A549 (cell line): ENCODE results near the gene RGS19. TPM values are rescaled to one million over a fixed set of nuclear protein-coding genes. Genes with fewer than 3 reads are reported as not detected.

Source experiments
- ATAC-seq, 2 experiments: fragments of 200-7000 bp in 1 of 2; fragments of >200 bp in 1 of 2; cut with Nextera tagmentation in 1 of 2; cut with Tn5 transposase in 1 of 2; 3 replicates each; pipeline versions ENCODE4 v1.8.0 to v1.9.1; 2018 to 2020; ENCODE audit warnings: mild to moderate bottlenecking in 1 of 2, moderate library complexity in 1 of 2
- CTCF ChIA-PET: fragments of 300-600 bp; sonication (Branson Sonifier 250); formaldehyde crosslinking; extraction: SDS; loops from one replicate; lab custom pipeline; 2021; ENCODE audit warnings: antibody characterized with exemption, inconsistent platforms; lab: Yijun Ruan, JAX
- POLR2A ChIA-PET: fragments of 350-600 bp; formaldehyde crosslinking; extraction: SDS; loops from one replicate; lab custom pipeline; 2021; ENCODE audit warnings: antibody characterized with exemption, inconsistent platforms; lab: Yijun Ruan, JAX
- DNase-seq, 2 experiments: peaks; one replicate each; pipeline versions ENCODE4 v3.0.0 to v3.0.0-alpha.2; 2011 to 2016; ENCODE audit warnings: low read depth in 1 of 2, low spot score in 1 of 2
- FAIRE-seq: peaks from 2 replicates; lab custom pipeline; 2011; peaks lifted over from hg19 to GRCh38; lab: Jason Lieb, UNC
- H3K27ac ChIP-seq, 2 experiments: fragments of >200 bp; sonication (Bioruptor Twin); formaldehyde crosslinking; 3 replicates each; pipeline ENCODE4 v1.5.1; 2016 to 2017
- H3K4me1 ChIP-seq: fragments of >200 bp; sonication (Bioruptor Twin); formaldehyde crosslinking; 3 replicates; pipeline ENCODE4 v1.6.1; 2016
- H3K4me2 ChIP-seq: fragments of >200 bp; sonication (Bioruptor Twin); formaldehyde crosslinking; 3 replicates; pipeline ENCODE4 v1.6.1; 2016
- H3K4me3 ChIP-seq: fragments of >200 bp; sonication (Bioruptor Twin); formaldehyde crosslinking; 3 replicates; pipeline ENCODE4 v1.5.1; 2016
- H3K9me3 ChIP-seq: fragments of >200 bp; sonication (Bioruptor Twin); formaldehyde crosslinking; 3 replicates; pipeline ENCODE4 v1.6.1; 2016
- ATOH8 ChIP-seq: fragments of 250-450 bp; sonication (Bioruptor Pico); IDR thresholded peaks from 2 replicates; pipeline ENCODE4 v1.5.0; 2020; ENCODE audit warnings: low read depth, mild to moderate bottlenecking, moderate library complexity
- BCL3 ChIP-seq: fragments of >200 bp; sonication (Bioruptor Twin); formaldehyde crosslinking; IDR thresholded peaks from 3 replicates; pipeline ENCODE4 v1.6.1; 2016
- BHLHE40 ChIP-seq: IDR thresholded peaks from 2 replicates; pipeline ENCODE4 v1.6.1; 2012; ENCODE audit warnings: low read depth, low read length, inconsistent platforms
- CEBPB ChIP-seq, 2 experiments: fragments of >200 bp in 1 of 2; sonication (Bioruptor Twin) in 1 of 2; formaldehyde crosslinking in 1 of 2; IDR thresholded peaks; 2 replicates each; pipeline ENCODE4 v1.6.1; 2012 to 2016
- CHD2 ChIP-seq: fragments of 150-350 bp; IDR thresholded peaks from 2 replicates; pipeline ENCODE4 v1.6.1; 2014; ENCODE audit warnings: low read length; ENCODE audit not compliant: partially characterized antibody
- EHMT2 ChIP-seq: fragments of 200-600 bp; sonication (generic); IDR thresholded peaks from 2 replicates; pipeline ENCODE4 v1.6.1; 2016; ENCODE audit warnings: antibody characterized with exemption, low read depth, mild to moderate bottlenecking, moderate library complexity
- EP300 ChIP-seq, 2 experiments: fragments of >200 bp; sonication (Bioruptor Twin); formaldehyde crosslinking; IDR thresholded peaks; 2 replicates in 1 of 2; 3 replicates in 1 of 2; pipeline ENCODE4 v1.6.1; 2016 to 2017
- FOSL2 ChIP-seq, 2 experiments: fragments of 450-650 bp in 1 of 2; fragments of >200 bp in 1 of 2; sonication (Bioruptor Twin) in 1 of 2; formaldehyde crosslinking; IDR thresholded peaks; 2 replicates each; pipeline versions ENCODE4 v1.5.0 to v1.6.1; 2016 to 2020; ENCODE audit warnings: mild to moderate bottlenecking in 1 of 2, moderate library complexity in 1 of 2
- HES2 ChIP-seq: fragments of >200 bp; sonication (Bioruptor Twin); formaldehyde crosslinking; IDR thresholded peaks from 2 replicates; pipeline ENCODE4 v1.6.1; 2016
- HOXB5 ChIP-seq: fragments of 250-450 bp; sonication (Bioruptor Pico); IDR thresholded peaks from 2 replicates; pipeline ENCODE4 v1.5.0; 2020; ENCODE audit warnings: mild to moderate bottlenecking, moderate library complexity
- JUN ChIP-seq, 2 experiments: fragments of >200 bp; sonication (Bioruptor Twin); formaldehyde crosslinking; IDR thresholded peaks; 2 replicates in 1 of 2; 3 replicates in 1 of 2; pipeline ENCODE4 v1.6.1; 2016 to 2017
- MAFK ChIP-seq: fragments of 450-650 bp; IDR thresholded peaks from 2 replicates; pipeline ENCODE4 v1.6.1; 2014; ENCODE audit not compliant: partially characterized antibody
- MYC ChIP-seq: IDR thresholded peaks from 2 replicates; pipeline ENCODE4 v1.6.1; 2012; ENCODE audit warnings: mild to moderate bottlenecking, inconsistent platforms, low read length, improper control_type of control experiment, borderline replicate concordance
- NFE2L2 ChIP-seq: fragments of 150-350 bp; conservative IDR thresholded peaks from 2 replicates; pipeline ENCODE4 v1.6.1; 2014; ENCODE audit warnings: low read length
- NPAS2 ChIP-seq: fragments of 250-450 bp; sonication (Bioruptor Pico); IDR thresholded peaks from 2 replicates; pipeline ENCODE4 v1.8.0; 2022; ENCODE audit warnings: mild to moderate bottlenecking, moderate library complexity, borderline replicate concordance
- PHF8 ChIP-seq: fragments of 200-600 bp; sonication (generic); IDR thresholded peaks from 2 replicates; pipeline ENCODE4 v1.6.1; 2016; ENCODE audit warnings: low read depth, mild to moderate bottlenecking, antibody characterized with exemption, moderate library complexity, borderline replicate concordance
- POLR2A ChIP-seq: IDR thresholded peaks from 2 replicates; pipeline ENCODE4 v1.6.1; 2012; ENCODE audit warnings: mild to moderate bottlenecking, low read length
- POLR2AphosphoS2 ChIP-seq: conservative IDR thresholded peaks from 2 replicates; pipeline ENCODE4 v1.6.1; 2012; ENCODE audit warnings: low read length, improper control_type of control experiment, inconsistent platforms
- REST ChIP-seq: fragments of 200-600 bp; sonication (generic); IDR thresholded peaks from 2 replicates; pipeline ENCODE4 v1.6.1; 2016; ENCODE audit warnings: antibody characterized with exemption, mild to moderate bottlenecking, moderate library complexity
- RFX5 ChIP-seq: fragments of 450-650 bp; IDR thresholded peaks from 2 replicates; pipeline ENCODE4 v1.7.1; 2014; ENCODE audit warnings: antibody characterized with exemption, mild to moderate bottlenecking, moderate library complexity
- RNF2 ChIP-seq: fragments of 200-600 bp; sonication (generic); IDR thresholded peaks from 2 replicates; pipeline ENCODE4 v1.6.1; 2016; ENCODE audit warnings: low read depth, mild to moderate bottlenecking, antibody characterized with exemption, moderate library complexity, borderline replicate concordance
- SMC3 ChIP-seq: fragments of >200 bp; sonication (Bioruptor Twin); formaldehyde crosslinking; IDR thresholded peaks from 3 replicates; pipeline ENCODE4 v1.6.1; 2018; ENCODE audit warnings: inconsistent platforms
- TP53 ChIP-seq: fragments of 250-450 bp; sonication (Bioruptor Pico); IDR thresholded peaks from 2 replicates; pipeline ENCODE4 v1.5.0; 2021; ENCODE audit warnings: mild to moderate bottlenecking, moderate library complexity
- USF2 ChIP-seq: fragments of 450-650 bp; IDR thresholded peaks from 2 replicates; pipeline ENCODE4 v1.6.1; 2014; ENCODE audit warnings: antibody characterized with exemption
- ZC3H11A ChIP-seq: fragments of 450-650 bp; IDR thresholded peaks from 2 replicates; pipeline ENCODE4 v1.6.1; 2014; ENCODE audit warnings: antibody characterized with exemption, mild to moderate bottlenecking
- WGBS: methylation state at CpG from one replicate; pipeline ENCODE4 v1.1.6; 2017; ENCODE audit errors: missing lambda C conversion rate; 5-methylcytosine and 5-hydroxymethylcytosine counted together
- polyA plus RNA-seq, 4 experiments: library from polyadenylated mRNA; depleted of rRNA in 3 of 4; stranded (reverse); fragments of >200 nt; fragmentation: RNase III in 1 of 4; extraction: RNeasy Plus Mini Kit Qiagen cat#74134 plus additional on column Dnase treatment in 1 of 4; gene quantifications; 2 replicates in 3 of 4; 3 replicates in 1 of 4; pipeline ENCODE4 v1.2.3, GENCODE V29; 2011 to 2017

RGS19 gene
- polyA plus RNA-seq, 2 of the 4 experiments (the other 2 are of a cell fraction): 13.8 to 18.8 TPM

GRCh38 chr20:64107736-64108457 lies 28.6 kb upstream of the RGS19 start:
- H3K4me2 ChIP-seq: no peak overlapping the region
- no peak overlapping the region for H3K27ac ChIP-seq
- TF ChIP-seq BCL3: no peak
- no peak for TF ChIP-seq MYC
- TF ChIP-seq FOSL2 (IDR thresholded peaks at IDR 0.05): no peak
- TF ChIP-seq FOSL2 (CRISPR knock-in tag; IDR thresholded peaks at IDR 0.05): no peak
- no peak for TF ChIP-seq RFX5
- no peak for TF ChIP-seq BHLHE40
- no peak for TF ChIP-seq MAFK
- TF ChIP-seq EP300 (IDR thresholded peaks at IDR 0.05): no peak
- TF ChIP-seq CEBPB (IDR thresholded peaks at IDR 0.05): no peak
- no peak for TF ChIP-seq SMC3
- TF ChIP-seq ATOH8: no peak
- TF ChIP-seq REST: no peak
- TF ChIP-seq CHD2: no peak
- TF ChIP-seq NFE2L2: no peak
- no peak for TF ChIP-seq TP53 (CRISPR knock-in tag)
- no peak for TF ChIP-seq HOXB5 (CRISPR knock-in tag)
- TF ChIP-seq HES2: no peak
- no peak for TF ChIP-seq RNF2
- TF ChIP-seq ZC3H11A: no peak
- TF ChIP-seq PHF8: no peak
- no peak overlapping the region for H3K4me3 ChIP-seq
- H3K9me3 ChIP-seq: no peaks in the 10 kb centered on the region
- FAIRE-seq: no peak
- CTCF ChIA-PET: interaction anchor here (0.5 to 7.1 kb wide), 4 partner anchors 13 to 51 kb away, joined by 3 to 63 read pairs (median 5); partner anchors contain the start of gene LKAAEAR1
- no peaks in the 10 kb centered on the region for H3K4me1 ChIP-seq
- no peak for ATAC-seq
- 83% methylated on average over 19 of the region's 19 CpGs for whole genome bisulfite sequencing
- POLR2A ChIA-PET: no interaction called here
- no peak for DNase-seq

- CTCF ChIA-PET: interaction anchor here (1.0 to 7.1 kb wide), 4 partner anchors 9 to 50 kb away, joined by 3 to 63 read pairs (median 4); partner anchors contain the start of gene LKAAEAR1
- no peak for DNase-seq
Measured at GRCh38 chr20:64106981-64107735, 27.8 kb upstream of the RGS19 start, which contains the start of gene NPBWR2. Gene NPBWR2, minus strand, starts transcription at chr20:64107565. Its CDS starts 734 bp downstream, at chr20:64106831.

More at GRCh38 chr20:64106981-64107735, 27.8 kb upstream of the RGS19 start, which contains the start of gene NPBWR2:
- FAIRE-seq: no peak
- H3K4me3 ChIP-seq: no peak within 1 kb of the TSS
- H3K4me2 ChIP-seq: no peak within 1 kb of the TSS
- peak; percentile 7 to 28; a peak in 3 of 6 replicates for ATAC-seq
- POLR2A ChIA-PET: no interaction called here
- no peak within 1 kb of the TSS for H3K27ac ChIP-seq
- H3K4me1 ChIP-seq: 0 out of 3 replicates have a peak, but pooled peaks cover 3% of the 10 kb centered on the region
- 65% methylated on average over 17 of the region's 22 CpGs for WGBS
- no peak for TF ChIP-seq ATOH8
- TF ChIP-seq USF2: no peak
- TF ChIP-seq JUN (IDR thresholded peaks at IDR 0.05): no peak
- TF ChIP-seq BHLHE40: no peak
- TF ChIP-seq NPAS2 (CRISPR knock-in tag): no peak
- no peak for TF ChIP-seq TP53 (CRISPR knock-in tag)
- TF ChIP-seq POLR2AphosphoS2: no peak
- no peak for TF ChIP-seq POLR2A
- no peak for TF ChIP-seq EHMT2
- TF ChIP-seq, all 56 proteins: peak for 0
- no peaks in the 10 kb centered on the region for H3K9me3 ChIP-seq
